ENCODE measurements around the gene C5orf58.

The C5orf58 gene

GRCh38 chr5:170232786-170233185 lies at the start of gene C5orf58:
Gene C5orf58 (plus strand): TSS chr5:170232985. CDS start chr5:170234977, 1,992 bp downstream.
- no peak for DNase-seq

- DNase-seq: no peak
Observed at GRCh38 chr5:170183816-170184687, 48.7 kb upstream of the C5orf58 start.

GRCh38 chr5:170184737-170185136 lies 48.0 kb upstream of the C5orf58 start:
- no peak for DNase-seq

GRCh38 chr5:170186156-170186555 lies 46.6 kb upstream of the C5orf58 start:
- no peak for DNase-seq

GRCh38 chr5:170186856-170187255 lies 45.9 kb upstream of the C5orf58 start:
- no peak for DNase-seq

GRCh38 chr5:170190436-170191134 lies 42.2 kb upstream of the C5orf58 start:
- DNase-seq: no peak

- no peak for DNase-seq
Observed at GRCh38 chr5:170192829-170193228, 40.0 kb upstream of the C5orf58 start.

- peak; percentile 39 for DNase-seq
Observed at GRCh38 chr5:170195961-170196360, 36.8 kb upstream of the C5orf58 start.

GRCh38 chr5:170200876-170201275 lies 31.9 kb upstream of the C5orf58 start:
- DNase-seq: no peak

- DNase-seq: no peak
Observed at GRCh38 chr5:170201311-170201710, 31.5 kb upstream of the C5orf58 start.

GRCh38 chr5:170202117-170202516 lies 30.7 kb upstream of the C5orf58 start:
- no peak for DNase-seq

- no peak for DNase-seq
Observed at GRCh38 chr5:170204202-170204601, 28.6 kb upstream of the C5orf58 start.

GRCh38 chr5:170206216-170206615 lies 26.6 kb upstream of the C5orf58 start:
- DNase-seq: no peak

- DNase-seq: no peak
Observed at GRCh38 chr5:170206958-170207357, 25.8 kb upstream of the C5orf58 start.

- DNase-seq: no peak
Observed at GRCh38 chr5:170211575-170212334, 21.0 kb upstream of the C5orf58 start.

GRCh38 chr5:170216257-170216864 lies 16.4 kb upstream of the C5orf58 start:
- peak; percentile 15 for DNase-seq

GRCh38 chr5:170217831-170218230 lies 15.0 kb upstream of the C5orf58 start:
- DNase-seq: no peak

GRCh38 chr5:170218726-170219125 lies 14.1 kb upstream of the C5orf58 start:
- peak; percentile 43 for DNase-seq

GRCh38 chr5:170219615-170220014 lies 13.2 kb upstream of the C5orf58 start:
- DNase-seq: no peak

- no peak for DNase-seq
Observed at GRCh38 chr5:170220191-170220590, 12.6 kb upstream of the C5orf58 start.

GRCh38 chr5:170221327-170221741 lies 11.5 kb upstream of the C5orf58 start:
- no peak for DNase-seq

- DNase-seq: no peak
Observed at GRCh38 chr5:170223360-170223759, 9.4 kb upstream of the C5orf58 start.

GRCh38 chr5:170223906-170224305 lies 8.9 kb upstream of the C5orf58 start:
- no peak for DNase-seq

All from NCI-H524 treated with DMSO at 0.1 percent for 48 hours (cell line).